HPDE6-E6E7 (cell line): ENCODE results near the gene MRPL50.

Experiments used
- DNase-seq: peaks from one replicate; pipeline ENCODE4 v3.0.0; 2011; ENCODE audit warnings: missing footprints; ENCODE audit errors: extremely low spot score

MRPL50 gene

DNA sequence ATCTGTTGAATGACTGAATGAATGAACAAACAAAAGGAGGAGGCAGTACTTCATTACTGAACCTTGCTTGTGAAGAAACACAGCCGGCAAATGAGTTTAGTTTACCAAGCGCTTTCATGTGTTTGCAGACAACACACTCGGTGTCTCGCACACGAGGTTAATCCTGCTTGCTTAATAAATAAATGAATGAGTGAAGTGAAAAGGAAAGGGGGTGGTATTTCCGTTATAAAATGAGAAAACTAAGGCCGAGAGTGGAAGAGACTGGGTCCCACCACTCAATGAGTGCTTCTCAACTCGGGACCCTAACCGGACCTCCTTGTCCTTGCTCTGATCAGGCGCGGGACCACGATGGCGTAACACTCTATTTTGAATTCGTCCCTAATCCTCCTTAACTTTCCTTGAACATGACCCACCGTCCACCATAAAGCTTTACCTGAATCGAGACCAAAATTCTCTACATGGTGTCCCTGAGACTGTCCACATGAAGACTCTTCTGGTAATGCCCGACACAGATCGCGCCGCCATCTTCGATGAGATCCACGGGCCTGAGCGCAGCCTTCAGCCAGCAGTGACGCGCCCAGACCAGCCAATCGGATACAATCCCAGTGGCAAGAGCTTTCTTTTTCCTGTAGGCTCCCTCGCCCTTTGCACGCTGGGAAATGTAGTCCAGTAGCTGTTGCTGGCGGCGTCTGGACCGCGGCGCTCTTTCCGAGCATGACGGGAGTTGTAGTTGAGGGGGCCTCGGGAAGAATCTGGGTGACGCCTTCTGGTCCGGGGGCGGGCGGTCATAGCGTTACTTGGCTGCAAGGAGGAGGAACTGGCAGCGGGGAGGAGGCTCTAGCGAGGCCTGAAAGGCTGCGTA is at the start of gene MRPL50, which contains the start of gene ZNF189:
TSS of gene MRPL50 (minus strand) at position 551 of the 862 bp plus-strand sequence. CDS start at position 525, 26 bp downstream.
TSS of gene ZNF189 (plus strand) at position 784 of the 862 bp plus-strand sequence. CDS start 306 bp downstream, outside the sequence.
- DNase-seq: peak; percentile 98

DNA sequence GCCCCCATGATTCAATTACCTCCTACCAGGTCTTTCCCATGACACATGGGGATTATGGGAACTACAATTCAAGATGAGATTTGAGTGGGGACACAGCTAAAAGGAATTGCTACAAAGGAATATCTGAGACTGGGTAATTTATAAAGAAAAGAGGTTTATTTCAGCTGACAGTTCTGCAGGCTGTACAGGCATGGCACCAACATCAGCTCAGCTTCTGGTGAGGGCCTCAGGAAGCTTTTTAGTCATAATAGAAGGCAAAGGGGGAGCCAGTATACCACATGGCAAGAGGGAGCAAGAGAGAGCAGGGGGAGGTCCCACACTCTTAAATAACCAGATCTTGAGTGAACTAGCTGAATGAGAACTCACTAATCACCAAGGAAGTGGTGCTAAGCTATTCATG is 48.3 kb upstream of the MRPL50 start:
- DNase-seq: no peak

- no peak for DNase-seq
These were observed 47.1 kb upstream of the MRPL50 start for GRCh38 chr9:101445353-101446029.

GRCh38 chr9:101443364-101443771 is 45.0 kb upstream of the MRPL50 start:
- DNase-seq: no peak

DNA sequence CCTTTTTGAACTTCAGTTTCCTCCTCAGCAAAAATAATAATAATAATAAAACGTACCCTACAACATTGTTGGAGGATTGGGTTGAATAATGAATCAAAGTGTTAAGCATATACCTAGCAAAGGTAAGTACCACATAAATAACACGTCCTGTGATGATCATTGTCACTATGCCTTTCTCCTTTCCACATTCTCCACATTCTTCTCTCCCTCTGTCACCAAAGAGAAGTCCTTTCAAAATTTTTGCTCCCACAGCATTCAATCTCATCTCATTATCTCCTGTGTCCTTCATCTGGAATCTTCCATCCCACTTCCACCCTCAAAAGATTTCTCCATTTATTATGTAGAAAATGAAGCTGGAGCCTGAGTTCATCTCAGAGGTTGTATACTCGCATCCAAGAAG is 44.3 kb upstream of the MRPL50 start:
- DNase-seq: no peak

- DNase-seq: no peak
These were observed 43.9 kb upstream of the MRPL50 start for GRCh38 chr9:101442318-101442717.

DNA sequence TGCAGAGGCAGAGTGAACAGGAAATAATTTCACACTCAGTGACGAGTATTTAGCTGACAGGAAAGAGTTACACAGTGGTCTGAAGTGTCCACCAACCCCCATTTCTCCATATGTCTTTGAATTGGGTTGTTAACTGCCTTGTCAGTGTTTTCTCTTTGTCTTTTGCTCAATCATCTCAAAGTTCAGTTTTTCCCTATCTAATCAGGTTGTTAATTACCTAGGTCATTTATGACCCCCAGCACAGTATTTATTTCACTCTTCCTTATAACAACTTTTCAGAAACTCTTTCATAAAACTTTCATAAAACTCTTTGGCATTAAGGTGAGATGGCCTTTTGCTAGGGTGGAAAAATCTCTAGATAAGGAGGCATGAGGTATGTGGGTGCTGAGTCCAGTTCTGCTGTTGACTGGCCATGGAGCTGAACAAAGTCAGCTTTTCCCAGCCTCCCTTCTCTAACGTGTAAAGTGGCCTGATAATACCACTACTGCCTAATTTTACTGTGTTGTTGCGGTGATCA is 42.4 kb upstream of the MRPL50 start:
- no peak for DNase-seq

DNA sequence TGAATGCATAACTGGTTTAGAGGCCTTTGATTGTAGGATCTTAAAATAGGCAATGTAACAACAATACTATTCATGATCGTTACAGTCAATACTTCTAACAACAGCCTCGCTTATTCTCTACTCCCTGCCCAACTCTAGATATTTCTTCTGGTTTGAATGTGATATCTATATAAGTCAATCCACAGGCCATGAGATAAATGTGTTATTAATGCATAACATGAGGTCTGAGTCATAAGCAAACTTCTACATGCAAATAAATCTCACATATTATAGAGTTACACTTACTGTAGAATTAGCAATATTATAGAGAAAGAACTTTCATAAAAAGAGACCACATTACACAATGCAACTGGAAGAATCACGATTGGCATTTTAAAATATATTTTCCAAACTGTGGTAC is 40.1 kb upstream of the MRPL50 start:
- no peak for DNase-seq

GRCh38 chr9:101437806-101438232 is 39.4 kb upstream of the MRPL50 start:
- DNase-seq: no peak

DNA sequence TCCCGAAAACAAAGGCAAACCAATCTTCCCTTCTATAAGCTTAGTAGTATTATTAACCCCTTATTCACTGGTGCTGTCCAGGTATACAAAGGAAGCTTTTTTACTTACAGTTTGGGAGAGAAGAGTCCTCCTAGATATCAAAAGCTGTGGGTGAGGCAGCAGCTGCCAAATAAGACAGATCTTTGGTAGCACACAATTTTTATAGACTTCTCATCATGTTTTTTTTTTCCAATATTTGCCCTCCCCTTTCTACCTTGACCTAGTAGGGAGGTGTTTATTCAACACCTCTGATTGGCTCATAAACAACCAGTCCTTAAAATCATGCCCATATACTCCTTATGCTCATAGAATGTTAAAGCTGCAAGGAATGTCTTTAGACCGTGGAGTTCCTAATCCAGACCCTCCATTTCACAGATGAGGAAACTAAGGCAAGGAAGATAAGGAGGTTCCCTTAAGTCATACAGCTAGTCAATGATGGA is 37.2 kb upstream of the MRPL50 start, which contains the start of gene ALDOB:
TSS of gene ALDOB (minus strand) at position 174 of the 479 bp plus-strand sequence. CDS start 4,887 bp downstream, outside the sequence.
- DNase-seq: no peak

GRCh38 chr9:101434998-101435397 is 36.6 kb upstream of the MRPL50 start:
- DNase-seq: no peak

DNA sequence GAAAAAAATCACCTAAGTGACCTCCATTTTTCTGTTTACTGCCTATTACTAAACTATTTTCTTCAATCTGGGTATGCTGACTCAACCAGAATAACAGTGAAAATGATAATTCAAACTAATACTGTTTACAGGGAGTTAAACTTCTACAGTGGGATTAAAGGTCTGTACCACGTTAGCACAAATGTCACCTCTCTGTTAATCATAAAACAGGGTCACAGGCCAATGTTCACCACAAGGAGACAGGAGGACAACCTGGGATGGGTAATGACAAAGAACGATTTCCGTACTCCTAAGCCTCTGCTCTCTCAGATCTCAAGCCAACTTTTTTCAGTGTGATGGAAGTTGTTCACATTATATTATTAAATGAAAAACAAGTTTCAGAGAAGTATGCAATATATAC is 34.8 kb upstream of the MRPL50 start:
- DNase-seq: no peak

DNA sequence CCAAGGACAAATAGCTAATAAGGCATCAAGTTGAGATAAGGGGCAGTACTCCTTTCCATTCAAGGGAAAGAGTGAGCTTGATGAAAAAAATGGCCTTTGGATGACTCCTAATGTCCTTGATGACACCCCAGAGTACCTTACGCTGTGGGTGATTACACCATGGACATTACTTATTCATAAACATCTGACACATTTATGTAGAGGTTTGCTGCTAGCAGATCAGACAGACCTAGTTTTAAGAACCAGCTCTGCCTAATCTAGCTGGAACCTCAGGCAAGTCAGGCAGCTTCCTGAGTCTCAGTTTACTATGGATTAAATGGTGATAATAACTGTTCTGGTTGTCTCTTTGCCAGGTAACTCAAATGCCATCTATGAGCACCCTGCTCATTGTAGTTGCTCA is 34.3 kb upstream of the MRPL50 start:
- no peak for DNase-seq

DNA sequence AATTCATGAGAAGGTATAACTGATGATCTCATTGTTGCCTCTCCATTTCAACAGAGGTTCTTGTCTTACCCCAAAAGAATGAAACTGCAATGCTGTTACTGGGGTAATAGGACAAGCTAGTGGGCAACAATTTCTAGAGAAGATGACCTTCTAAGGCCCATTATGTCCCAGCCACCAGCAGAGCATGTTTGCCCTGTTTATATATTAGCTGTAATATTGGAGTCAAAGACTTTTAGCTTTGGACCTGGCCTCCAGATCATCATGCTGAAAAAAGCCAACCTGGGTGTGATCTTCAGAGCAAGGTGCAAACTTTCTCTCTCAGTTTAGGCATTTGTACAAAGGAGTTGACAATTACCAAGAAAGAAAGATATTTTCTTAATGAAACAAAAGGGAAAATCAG is 33.8 kb upstream of the MRPL50 start:
- DNase-seq: no peak

GRCh38 chr9:101429736-101430135 is 31.3 kb upstream of the MRPL50 start:
- DNase-seq: no peak

DNA sequence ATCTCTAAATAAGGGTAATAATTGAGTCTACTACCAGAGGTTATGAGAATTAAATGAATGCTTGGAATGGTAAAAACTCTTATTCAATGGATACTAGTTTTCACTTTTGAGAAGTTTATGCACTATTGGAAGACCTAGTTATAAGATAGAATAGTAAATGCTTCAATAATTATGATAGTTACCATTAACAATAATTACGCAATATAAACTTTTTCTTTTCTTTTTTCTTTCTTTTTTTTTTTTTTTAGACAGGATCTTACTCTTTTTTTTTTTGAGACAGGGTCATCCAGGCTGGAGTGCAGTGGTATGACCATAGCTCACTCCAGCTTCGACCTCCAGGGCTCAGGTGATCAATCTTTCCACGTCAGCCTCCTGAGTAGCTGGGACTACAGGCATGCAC is 30.5 kb upstream of the MRPL50 start:
- DNase-seq: no peak

GRCh38 chr9:101427957-101428655 is 29.7 kb upstream of the MRPL50 start:
- DNase-seq: no peak

GRCh38 chr9:101427358-101427757 is 28.9 kb upstream of the MRPL50 start:
- no peak for DNase-seq

- no peak for DNase-seq
These were observed 23.2 kb upstream of the MRPL50 start for GRCh38 chr9:101421653-101422065.

DNA sequence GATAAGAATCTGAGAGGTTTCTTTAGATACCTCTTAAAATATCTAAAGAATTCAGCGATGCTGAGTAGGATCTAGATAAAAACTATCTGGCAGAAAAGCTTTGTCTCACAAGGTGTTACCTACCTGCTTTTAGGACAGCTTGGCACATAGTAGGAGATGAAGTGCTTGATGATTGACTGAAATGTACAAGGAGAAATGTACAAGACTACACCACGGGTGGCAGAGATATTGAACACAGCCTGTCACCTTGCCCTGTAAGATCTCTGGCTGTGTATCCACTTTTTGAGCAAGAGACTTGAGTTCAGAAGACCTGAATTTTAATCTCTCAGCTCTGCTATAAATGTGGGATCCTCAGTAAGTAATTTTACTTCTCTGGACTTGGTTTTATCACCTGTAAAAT is 21.4 kb upstream of the MRPL50 start:
- DNase-seq: no peak

DNA sequence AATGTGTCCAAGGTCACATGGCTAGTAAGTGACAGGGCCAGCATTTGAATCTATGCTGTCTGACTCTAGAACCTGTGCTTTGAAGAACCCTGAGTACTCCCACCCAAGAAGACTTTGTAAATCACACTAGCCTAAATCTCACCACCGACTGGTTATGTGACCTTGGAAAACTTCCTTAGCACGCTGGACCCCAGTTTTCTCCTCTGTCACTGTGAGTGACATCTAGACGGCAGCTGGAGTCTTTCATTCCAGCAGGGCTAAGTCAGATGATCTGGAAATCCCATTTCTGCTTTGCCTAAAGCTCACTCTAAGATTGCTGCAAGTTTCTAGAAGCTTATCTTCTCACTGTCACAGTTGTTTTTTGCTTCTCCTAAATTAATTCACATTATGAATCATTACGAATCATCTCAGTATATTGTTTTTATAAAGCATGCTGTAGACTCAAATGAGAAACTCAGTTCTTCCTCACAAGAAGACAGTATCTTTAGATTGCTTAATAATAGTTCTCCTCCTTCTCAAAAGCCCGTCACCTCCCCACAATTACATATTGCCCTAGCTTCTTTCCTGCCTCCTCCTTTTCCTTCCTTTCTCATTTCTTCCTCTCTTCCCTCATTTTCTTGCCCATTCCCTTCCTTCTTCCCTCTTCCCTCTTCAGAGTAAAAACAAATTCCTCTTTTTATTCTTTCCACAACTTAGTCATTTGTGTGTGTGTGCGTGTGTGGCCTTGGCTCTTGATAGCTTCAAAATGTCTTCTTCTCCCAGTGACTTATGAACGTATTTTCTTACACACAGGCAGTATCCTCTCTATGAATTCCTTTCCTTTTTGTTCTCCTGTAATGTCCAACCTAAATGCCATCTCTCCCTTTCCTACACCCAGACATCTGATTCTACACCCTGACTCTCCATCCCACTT is 20.4 kb upstream of the MRPL50 start:
- DNase-seq: no peak
